UCSD-AML1 (cell line): ENCODE data around the gene CHD6.

Source experiments
- DNase-seq: peaks from one replicate; lab custom pipeline; 2025; ENCODE audit not compliant: unreplicated experiment; lab: John Stamatoyannopoulos, UW

The CHD6 gene

DNA sequence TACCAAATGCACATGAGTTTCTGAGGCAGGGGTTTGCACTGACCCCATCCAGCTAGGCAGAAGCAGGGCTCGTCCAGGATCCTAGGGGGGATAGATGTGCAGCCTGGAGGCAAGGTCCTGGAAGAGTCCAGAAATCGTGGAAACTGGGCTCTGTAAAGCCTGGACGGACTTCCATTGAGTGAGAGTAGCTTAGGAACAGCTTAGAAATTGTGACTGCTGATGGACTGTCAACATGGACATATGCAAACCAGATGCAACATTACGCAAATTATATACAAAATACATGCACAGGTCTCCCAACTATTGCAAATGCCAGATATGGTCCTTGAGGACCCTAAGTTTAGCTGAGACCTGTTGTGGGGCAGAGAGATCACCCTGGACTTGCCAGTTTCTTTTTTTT lies 246.8 kb downstream of the CHD6 start:
- no peak for DNase-seq

DNA sequence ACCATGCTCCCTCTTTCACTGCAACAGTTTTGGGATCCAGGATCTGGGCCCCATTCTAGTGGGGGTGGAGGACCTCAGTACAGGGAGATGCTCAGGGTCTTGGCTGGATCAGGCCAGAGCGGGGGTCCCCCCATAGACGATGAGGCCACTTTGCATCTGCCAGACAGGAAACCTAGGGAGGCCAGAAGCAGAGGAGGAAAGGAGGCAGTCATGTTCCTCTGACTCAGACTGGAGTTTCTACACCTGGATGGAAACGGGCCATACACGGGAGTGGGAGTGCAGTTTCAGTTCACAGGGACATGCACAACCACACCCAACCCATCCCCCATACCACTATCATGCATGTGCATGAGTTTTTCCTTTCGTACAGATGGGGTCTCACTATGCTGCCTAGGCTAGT lies 248.0 kb downstream of the CHD6 start:
- DNase-seq, result no peak

DNA sequence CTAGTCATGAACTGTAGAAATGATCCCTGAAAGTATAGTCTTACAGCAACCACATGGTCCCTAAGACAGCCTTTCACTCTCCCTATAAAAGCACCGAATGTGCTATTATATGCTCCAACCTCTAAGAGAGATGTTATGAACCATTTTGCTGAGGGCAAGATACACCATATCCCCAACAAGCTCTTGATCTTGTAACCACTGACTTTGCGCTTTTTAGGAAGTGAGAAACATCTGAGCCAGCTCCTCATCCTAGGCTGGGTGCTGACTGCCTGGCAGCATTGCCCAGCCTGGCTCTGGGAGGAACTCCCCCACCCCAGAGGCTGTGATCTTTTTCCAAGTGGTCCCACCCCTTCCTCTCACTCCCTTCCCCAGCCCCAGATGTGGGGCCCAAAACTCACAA lies 248.5 kb downstream of the CHD6 start:
- DNase-seq, result no peak

DNA sequence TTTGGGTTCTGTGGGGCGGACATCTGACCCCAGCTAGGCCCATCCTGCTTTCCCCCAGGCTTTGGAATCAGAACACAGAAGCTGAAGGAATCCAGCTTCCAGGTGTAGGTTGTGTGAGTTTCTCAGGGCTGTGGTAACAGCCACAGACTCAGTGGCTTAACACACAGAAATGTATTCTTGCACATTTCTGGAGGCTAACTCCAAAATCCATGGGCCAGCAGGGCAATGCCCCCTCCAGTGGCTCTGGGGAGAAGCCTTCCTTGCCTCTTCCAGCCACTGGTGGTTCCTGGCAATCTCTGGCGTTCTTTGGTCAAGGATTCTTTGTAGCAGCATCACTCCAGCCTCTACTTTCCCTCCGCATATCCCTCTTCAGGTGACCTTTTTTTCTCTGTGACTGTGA lies 250.2 kb downstream of the CHD6 start:
- DNase-seq, result no peak

DNA sequence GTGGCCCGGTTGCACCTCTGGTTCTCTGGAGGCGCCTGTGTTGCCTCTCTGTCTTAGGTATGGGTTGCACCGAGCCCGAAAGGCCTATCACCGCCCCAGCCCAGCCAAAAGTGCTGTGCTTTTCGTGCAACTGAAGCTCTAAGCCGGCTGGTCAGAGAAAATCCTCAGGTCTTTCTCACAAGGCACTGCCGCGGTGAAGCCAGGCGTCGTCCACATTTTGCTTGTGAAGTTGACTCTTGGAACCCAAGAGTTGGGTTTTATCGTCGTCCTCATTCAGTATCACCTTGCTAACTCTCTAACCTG lies 250.8 kb downstream of the CHD6 start:
- no peak for DNase-seq

DNA sequence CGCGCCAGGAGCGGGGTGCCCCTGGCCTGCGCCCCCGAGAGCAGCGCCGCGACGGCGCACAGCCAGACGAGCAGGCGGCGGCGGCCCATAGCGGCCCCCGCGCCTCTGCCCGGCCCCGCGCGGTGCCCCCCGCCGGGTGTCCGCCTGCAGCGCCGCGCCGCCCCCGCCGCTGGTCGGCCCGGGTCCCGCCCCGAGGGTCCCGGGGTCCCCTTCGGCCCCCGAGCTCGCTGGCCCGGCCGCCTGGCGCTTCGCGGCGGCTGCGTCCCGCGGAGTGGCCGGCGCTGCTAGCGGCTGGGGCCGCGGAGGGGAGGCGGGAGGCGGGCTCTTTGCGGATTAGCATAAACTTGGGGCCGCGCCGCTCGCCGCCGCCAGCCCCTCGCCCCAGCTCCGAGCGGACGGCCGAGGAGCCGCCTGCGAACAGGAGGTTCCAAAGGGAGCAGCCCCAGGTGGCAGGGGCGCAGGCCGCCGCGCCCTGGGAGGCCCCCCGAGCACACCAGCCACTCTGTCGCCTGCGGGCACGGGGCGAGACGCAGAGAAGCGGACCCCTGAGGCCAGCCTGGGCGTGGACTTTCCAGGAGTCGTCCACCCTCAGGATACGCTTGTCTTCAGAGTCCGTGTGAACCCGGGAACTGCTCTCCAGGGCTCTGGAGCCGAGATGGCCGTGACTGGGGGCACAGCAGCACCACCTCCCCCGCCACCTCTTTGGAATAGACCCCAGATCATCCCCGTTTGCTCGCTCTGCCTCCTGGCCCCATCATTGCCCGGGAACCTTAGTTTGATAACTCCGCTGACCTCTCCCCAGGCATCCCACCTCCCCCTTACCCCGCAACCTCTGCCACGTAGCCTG lies 251.4 kb downstream of the CHD6 start, which contains the start of gene EMILIN3:
Gene EMILIN3, minus strand, starts transcription at position 273 of the 847 bp plus-strand sequence. Its CDS starts 184 bp downstream, at position 89.
- DNase-seq, result no peak

DNA sequence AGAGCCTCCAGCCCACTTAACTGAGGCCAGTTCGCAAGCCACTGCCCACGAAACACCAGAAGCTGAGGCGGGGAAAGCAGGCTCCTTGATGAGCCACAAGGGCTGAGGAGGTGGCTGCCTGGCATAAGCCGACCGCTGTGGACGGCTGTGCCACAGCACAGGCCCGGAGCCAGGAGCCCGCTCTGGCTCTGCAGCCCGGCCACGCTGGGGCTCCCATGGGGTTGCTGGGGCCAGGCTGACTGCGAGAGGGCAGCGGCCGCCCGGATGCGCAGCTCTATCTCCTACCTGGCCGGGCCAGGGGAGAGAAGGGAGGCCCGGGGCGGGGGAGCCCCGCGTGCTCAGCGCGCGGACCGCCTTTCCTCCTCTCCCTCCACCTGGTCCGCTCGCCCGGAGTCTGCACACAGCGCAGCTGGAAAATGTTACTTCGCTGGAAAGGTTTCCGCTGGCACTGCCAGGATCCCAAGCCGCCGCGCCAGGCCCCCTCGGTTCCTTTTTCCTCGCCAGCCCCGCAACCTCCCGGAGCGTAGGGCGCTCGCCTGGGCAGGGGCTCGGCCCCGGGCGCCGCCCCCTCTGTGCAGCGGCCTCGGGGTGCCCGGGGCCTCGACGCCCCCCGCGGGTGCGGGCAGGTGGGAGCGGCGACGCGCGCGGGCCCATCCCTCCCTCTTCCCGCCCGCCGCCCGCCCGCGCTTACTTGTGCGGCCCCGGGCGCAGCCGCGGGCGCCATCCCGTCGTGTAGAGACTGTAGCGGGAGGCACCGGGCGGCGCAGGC lies 252.2 kb downstream of the CHD6 start:
- DNase-seq, result no peak

DNA sequence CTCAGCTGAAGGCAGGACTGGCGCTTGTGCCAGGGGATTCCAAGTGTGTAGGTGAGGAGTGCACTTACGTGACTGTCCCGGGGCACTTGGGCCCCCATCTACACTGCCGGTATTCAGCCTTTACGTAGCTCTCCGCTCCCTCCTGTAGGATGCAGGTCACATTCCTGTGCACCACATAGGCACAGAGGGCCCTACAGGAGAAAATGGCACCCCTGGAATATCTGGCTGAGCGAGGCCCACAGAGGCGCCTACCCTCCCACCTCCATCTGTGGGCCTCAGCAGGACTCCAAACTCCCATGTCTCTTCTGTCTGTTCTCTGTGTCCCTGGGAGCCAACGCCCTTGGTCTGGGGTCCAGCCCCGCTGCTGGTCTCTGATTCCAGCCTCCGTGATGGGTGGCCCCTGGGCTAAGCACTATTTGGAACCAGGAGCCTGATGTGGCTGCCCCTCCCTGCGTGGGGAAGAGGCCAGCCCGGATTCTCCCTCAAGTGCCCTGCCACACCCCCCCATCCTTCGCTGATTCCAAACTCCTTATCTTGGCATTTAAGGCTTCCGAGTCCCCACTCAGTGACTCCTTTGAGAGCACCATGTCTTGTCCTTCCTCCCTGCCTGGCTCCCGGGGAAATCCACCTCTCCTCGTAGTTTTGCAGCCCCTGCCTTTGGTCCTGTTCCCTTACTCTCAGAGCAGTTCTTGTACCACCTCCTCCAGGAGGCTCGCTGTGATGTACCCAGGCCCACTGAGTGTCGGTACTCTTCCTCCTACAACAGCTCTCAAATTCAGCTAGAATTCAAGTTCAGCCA lies 253.0 kb downstream of the CHD6 start:
- DNase-seq, result no peak

DNA sequence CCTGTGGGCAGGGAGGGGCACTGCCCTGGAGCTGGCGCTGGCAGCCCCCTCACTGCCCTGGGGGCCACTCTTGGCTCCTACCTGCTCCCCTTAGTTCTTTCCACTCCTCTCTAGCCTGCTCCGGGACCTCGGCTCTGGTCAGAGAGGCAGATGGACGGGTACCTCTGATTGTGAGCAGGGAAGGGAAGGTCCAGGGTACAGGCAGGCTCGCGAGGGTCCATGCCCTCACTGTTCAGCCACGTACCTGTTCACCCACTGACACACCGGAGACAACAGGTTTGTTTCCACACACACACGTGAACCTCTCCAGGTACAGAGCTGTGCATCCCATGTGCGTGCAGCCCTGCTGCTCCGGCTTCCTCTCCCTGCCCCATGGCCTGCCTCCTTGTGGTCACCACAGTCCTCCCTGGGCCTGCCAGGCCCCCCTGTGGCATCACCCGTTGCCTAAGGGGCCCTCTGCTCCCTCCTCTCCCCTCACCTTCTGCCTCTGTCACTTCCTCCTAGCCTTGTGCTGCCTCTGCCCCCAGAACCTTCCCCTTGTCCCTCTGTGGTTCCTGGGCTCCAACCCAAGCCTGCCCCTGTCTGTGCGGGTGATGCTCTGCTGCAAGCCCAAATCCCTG lies 253.8 kb downstream of the CHD6 start:
- no peak for DNase-seq

DNA sequence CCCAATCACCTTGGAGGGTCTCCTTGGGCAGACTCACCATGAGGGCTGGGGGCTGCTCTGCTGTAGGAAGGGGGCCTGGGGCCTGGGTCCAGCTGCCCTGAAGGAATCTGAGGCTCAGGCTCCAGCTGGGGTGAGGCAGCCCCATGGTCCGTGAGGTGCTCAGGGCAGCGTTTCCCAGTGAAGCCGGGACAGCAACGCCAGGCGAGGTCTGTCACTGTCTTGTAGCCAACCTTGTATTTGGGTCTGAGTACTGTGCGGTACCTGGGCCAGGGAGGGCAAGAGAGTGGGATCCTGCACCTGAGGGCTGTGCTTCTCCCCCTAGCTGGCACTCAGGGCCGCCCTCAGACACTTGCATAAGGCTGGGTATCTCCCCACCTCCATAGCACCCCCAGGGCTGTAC lies 254.6 kb downstream of the CHD6 start:
- no peak for DNase-seq

DNA sequence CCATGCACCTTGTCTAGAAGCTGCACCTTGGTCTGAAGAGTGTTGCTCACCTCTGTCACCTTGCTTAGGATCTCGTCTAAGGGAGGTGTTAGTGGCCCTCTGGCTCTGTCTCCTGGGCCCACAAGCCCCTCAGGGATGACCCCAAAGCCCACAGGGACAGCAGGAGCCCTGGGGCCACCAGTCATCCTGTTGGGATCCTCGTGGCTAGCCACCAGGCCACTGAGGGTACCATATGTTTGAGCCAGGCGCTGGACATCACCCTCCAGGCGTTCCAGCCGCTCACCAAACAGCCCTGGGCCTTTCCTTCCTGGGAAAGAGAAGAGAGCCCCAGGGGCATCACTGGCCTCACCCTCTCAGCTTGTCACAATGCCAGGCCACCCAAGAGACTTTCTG lies 255.4 kb downstream of the CHD6 start:
- DNase-seq, result no peak

DNA sequence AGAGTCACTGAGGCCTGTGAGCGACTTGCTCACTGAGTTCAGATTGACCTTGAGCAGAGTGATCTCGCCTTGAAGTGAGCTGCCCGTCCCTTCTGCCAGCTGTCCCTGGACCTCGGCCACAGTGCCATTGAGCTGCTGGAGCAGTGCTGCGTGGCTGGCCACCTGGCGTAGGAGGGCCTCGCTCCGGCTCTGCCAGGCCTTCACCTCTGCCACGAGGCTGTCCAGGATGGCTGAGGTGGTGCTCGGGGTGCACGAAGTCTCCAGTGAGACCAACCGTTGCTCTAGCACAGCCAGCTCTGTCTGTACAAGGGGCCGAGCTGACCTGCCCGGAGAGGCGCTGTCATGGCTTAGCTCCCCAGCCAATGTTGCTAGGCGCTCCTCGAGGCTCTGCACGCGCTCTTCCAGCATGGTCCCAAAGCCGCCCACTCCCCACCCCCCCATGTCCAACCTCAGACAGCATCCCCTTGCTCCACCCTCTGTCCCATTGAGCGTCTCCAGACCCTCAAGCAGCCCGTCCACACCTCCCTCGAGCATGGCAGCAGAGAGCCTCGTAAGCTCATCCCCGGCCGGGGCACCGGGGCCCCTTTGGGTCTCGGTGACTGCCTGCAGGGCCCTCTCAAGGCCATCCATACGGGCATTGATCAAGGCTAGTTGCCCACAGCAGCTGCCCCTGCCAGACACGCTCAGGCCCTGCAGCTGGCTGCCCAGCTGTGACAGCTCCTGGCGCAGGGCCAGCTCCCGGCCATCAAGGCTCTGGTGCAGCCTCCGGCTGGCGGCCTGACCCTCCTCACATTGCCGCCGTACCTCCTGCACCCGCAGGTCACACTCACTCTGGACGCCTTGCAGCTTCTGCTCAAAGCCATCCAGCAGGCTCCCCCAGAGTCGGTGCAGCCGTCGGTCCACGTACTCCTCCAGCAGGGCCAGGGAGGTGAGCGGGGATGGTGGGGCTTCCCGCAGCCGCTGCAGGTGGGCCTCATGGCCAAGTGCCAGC lies 256.1 kb downstream of the CHD6 start:
- DNase-seq, result no peak

DNA sequence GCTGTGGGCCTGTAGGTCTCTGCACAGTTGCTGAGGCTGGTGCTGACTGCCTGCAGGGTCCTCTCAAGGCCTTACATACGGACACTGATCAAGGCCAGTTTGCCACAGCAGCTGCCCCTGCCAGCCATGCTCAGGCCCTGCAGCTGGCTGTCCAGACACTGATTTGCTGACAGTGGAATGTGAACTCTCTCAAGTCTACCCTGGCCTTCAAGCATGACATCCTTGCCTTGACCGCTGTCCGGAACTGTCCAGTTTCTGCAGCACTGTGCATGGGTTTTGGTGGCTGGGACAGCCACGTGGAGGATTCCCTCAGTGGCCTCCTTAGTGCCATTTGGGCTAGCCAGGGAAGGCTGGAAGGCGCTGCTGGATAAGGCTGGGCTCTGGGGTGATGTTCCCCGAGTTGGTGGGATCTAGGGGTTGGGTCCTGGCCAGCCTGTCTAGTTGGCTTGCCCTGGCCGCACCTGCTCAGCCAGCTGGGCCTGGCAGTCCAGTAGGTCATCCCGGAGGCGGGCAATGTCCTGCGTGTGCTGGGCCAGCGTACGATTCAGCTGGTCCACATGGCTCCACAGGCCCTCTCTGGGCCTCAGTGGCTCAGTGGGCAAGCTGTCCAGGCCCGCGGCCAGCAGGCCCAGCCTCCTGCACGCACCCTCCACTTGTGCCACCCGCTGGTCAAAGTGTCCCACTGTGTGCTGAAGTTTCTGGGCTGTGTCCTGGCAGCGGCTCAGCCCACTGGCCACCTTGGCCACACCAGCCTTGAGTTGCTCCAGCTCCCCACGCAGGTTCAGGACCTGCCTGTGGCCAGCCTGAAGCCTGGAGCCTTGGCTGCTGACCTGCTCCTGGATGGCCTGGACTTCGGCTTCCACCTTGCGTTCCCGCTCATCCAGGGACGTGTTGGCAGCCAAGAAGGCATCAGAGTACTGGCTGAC lies 257.1 kb downstream of the CHD6 start:
- DNase-seq, result no peak

DNA sequence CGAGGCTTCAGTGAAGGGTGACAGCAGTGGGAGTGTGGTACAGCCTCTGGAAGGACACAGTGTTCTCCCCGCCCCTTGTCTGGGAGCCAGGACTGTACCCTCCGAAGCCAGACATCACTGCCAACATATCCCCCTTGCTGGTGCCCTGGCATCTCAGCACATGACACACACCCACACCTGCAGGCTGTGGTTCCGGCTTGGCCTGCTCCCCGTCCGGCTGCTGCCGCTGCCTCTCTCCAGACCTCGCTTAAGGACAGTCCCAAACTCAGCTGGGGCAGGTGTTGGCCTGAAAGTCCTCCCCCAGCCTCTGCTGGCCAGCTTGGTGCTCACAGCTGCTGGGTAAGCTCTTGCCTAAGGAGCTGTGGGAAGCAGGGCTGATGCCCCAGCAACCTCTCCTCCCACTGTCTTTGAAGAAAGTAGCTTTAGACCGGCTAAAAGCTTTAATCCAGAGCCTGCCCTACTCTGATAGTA lies 258.6 kb downstream of the CHD6 start:
- DNase-seq, result no peak

DNA sequence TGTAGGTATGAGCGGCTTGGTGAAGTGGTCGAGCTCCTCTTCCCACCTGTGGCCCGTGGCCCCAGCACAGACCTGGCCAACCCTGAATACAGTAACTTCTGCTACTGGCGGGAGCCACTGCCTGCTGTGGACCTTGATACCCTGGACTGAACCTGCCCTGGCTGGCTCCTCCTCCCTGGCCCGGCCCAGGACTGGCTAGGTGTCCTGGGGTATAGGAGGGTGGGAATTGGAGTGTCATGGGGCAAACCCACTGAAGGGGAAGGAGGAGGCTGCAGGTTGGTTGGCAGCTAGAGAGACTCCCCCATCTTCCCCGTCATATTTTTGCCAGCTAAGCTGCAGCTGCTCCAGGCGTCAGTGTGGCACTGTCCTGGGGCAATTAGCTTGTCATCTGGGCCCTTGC lies 259.5 kb downstream of the CHD6 start:
- no peak for DNase-seq

DNA sequence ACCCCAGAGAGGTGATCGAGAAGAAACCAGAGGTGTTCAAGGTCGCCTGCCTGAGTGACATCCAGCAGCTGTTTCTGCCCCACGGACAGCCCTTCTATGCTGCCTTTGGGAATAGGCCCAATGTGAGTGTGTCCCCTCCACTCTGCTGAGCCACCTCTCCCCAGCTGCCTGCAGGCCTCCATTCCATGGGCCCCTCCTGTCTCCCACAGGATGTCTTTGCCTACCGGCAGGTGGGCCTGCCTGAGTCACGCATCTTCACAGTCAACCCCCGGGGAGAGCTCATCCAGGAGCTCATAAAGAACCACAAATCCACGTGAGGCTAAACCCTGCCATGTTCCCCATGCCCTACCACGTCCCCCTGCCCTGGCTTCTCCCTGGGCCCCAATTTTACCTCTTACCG lies 259.9 kb downstream of the CHD6 start:
- no peak for DNase-seq

DNA sequence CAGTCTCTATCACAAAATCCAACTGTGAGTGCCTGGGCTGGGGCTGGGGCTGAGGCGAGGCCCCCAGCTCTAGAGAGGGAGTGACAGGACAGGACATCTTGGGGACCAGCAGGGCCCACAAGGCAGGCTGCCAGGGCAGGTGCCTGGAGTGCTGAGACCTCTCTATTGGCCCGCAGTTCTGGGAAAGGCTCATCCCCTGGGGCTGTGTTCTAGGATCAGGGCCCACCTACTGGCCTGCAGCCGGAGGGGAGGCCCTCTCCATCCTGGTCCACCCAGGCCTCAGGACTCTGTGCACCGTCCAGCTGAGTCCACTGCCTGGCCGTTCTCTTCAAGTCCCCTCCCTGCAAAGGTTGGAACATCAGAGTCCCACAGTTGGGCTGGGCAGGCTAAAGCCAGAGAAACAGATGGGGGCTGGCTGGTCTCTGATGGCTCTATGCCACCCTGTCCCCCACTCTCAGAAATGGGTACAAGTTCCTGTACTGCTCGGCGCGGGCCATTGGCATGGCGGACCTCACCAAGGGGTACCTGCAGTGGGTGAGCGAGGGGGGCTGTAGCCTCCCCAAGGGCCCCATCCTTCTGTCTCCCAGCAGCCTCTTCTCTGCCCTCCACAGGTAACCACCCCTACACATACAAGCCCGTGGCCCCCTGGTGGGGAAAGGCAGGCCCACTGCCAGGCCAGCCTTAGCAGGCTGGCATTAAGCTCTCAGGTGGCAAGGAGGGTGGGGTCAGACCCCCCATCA lies 260.6 kb downstream of the CHD6 start:
- no peak for DNase-seq

DNA sequence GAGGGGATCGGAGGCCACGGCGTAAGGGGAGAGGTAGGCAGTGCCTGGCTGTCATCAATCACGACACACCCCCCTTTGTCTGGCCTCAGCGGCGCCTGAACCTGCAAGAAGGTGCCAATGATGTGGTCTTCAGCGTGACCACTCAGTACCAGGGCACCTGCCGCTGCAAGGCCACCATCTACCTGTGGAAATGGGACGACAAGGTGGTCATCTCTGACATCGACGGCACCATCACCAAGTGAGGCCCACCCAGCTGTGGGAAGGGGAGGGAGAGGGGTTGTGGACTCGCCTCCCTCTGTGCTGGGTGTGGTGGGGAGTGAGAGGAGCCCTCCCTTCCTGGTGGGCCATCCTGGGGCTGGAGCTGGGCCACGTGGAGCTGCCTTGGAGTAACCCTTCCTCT lies 261.2 kb downstream of the CHD6 start:
- no peak for DNase-seq
